Tibial nerve (tissue), 4 donors: ENCODE results near the gene MALAT1. TPM values are rescaled to one million over a fixed set of nuclear protein-coding genes. Genes with fewer than 3 reads are reported as not detected.

Source experiments
- DNase-seq, 2 donors: peaks; one replicate each; pipeline ENCODE4 v3.0.0-alpha.2; 2019; ENCODE audit warnings: low spot score in 2 of 2
- H3K27ac ChIP-seq, 4 donors: fragments of 200-600 bp; sonication (generic) in 3 of 4; one replicate each; pipeline ENCODE4 v1.5.1; 2017 to 2019; ENCODE audit warnings: mild to moderate bottlenecking in 1 of 4
- H3K27me3 ChIP-seq, 2 donors: fragments of 200-600 bp; sonication (generic) in 1 of 2; one replicate each; pipeline versions ENCODE4 v1.5.1 to v1.6.0; 2017 to 2019
- H3K36me3 ChIP-seq, 3 donors: fragments of 200-600 bp; sonication (generic); one replicate each; pipeline ENCODE4 v1.5.1; 2018 to 2019
- H3K4me1 ChIP-seq, 4 donors: fragments of 200-600 bp; sonication (generic) in 3 of 4; one replicate each; pipeline ENCODE4 v1.5.1; 2017 to 2019
- H3K4me3 ChIP-seq, 4 donors: fragments of 200-600 bp; sonication (generic) in 3 of 4; one replicate each; pipeline ENCODE4 v1.5.1; 2017 to 2019; ENCODE audit warnings: mild to moderate bottlenecking in 1 of 4, moderate library complexity in 1 of 4
- H3K9me3 ChIP-seq, 4 donors: fragments of 200-600 bp; sonication (generic) in 3 of 4; one replicate each; pipeline ENCODE4 v1.5.1; 2017 to 2019
- EP300 ChIP-seq, 2 donors: sonication (generic); formaldehyde crosslinking; IDR thresholded peaks; one replicate each; pipeline ENCODE4 v1.6.1; 2017; ENCODE audit warnings: antibody characterized with exemption in 2 of 2, mild to moderate bottlenecking in 1 of 2
- POLR2A ChIP-seq, 2 donors: fragments of 450-650 bp; IDR thresholded peaks; one replicate each; pipeline ENCODE4 v1.6.1; 2017; ENCODE audit warnings: antibody characterized with exemption in 2 of 2, mild to moderate bottlenecking in 2 of 2, moderate library complexity in 2 of 2
- WGBS, 2 donors: methylation state at CpG; one replicate each; pipeline ENCODE4 v1.1.5; 2018; 5-methylcytosine and 5-hydroxymethylcytosine counted together
- total RNA-seq, 4 donors: library from RNA; depleted of rRNA; stranded (reverse); fragments of >200 nt; gene quantifications; one replicate each; pipeline ENCODE4 v1.1.0, GENCODE V29; 2016
- TF ChIP-seq, protein P1 (sequence below), 5 experiments: fragments of 200-600 bp in 3 of 5; fragments of 450-650 bp in 2 of 5; sonication (generic) in 3 of 5; IDR thresholded peaks; one replicate each; pipeline ENCODE4 v1.5.1; 2016 to 2019; ENCODE audit warnings: antibody characterized with exemption in 5 of 5, mild to moderate bottlenecking in 3 of 5, moderate library complexity in 2 of 5

MALAT1 gene
- total RNA-seq, 4 donors from 2014 or later = 20,649 to 23,532 (median 22,230) TPM

DNA sequence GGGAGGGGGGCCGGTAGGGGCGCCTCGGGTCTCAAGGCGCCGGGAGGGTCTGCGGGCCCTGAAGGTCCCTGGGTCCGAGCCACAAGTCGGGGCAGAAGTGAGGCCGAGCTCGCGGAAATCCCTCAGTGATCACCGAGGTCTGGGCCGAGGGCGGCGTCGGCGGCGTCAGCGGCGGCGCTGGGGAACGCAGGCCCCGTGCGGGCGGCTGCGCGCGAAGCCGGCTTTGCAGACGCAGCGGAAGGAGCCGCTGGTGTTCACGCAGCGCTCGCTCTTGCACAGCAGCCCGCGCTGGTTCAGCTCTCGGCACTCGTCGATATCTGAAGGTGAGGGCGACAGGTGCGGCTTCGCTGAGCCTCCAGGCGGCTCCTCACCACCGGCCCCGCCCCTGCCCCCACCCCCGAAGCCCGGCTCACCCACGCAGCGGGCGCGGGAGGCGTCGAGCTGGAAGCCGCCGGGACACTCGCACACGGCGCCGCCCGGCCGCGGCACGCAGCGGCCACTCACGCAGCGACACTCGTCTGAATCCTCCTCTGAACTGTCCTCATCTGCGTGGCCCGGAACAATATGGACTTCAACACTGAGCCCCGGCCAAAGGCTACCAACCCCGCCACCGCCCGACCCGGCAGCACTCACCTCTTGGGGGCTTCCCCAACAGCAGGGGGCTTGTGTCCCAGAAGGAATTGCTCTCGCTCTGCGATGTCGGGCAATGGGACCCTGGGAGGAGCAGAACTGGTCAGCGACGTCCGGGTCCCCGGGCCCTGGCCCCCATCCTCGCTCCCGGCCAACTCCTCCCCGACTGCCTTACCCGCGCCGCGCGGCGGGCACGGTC, 40.3 kb downstream of the MALAT1 start:
- peak overlapping the region; percentile 35 to 62 (median 56) for H3K4me3 ChIP-seq
- peaks cover 0 to 73% (median 7%) of the 10 kb centered on the region in 3 donors for H3K36me3 ChIP-seq
- WGBS, 2 donors = 81 to 83% methylated on average over 37 to 71 of the region's 92 CpGs
- H3K9me3 ChIP-seq = no peaks in the 10 kb centered on the region
- no peak for DNase-seq
- H3K27ac ChIP-seq = peak overlapping the region; percentile 75 to 93 (median 88)
- peaks cover 0 to 52% (median 23%) of the 10 kb centered on the region in 4 donors for H3K4me1 ChIP-seq
- H3K27me3 ChIP-seq = no peaks in the 10 kb centered on the region
- TF ChIP-seq, protein P1, sequence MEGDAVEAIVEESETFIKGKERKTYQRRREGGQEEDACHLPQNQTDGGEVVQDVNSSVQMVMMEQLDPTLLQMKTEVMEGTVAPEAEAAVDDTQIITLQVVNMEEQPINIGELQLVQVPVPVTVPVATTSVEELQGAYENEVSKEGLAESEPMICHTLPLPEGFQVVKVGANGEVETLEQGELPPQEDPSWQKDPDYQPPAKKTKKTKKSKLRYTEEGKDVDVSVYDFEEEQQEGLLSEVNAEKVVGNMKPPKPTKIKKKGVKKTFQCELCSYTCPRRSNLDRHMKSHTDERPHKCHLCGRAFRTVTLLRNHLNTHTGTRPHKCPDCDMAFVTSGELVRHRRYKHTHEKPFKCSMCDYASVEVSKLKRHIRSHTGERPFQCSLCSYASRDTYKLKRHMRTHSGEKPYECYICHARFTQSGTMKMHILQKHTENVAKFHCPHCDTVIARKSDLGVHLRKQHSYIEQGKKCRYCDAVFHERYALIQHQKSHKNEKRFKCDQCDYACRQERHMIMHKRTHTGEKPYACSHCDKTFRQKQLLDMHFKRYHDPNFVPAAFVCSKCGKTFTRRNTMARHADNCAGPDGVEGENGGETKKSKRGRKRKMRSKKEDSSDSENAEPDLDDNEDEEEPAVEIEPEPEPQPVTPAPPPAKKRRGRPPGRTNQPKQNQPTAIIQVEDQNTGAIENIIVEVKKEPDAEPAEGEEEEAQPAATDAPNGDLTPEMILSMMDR (IDR thresholded peaks at IDR 0.05) = no peak
- TF ChIP-seq POLR2A (IDR thresholded peaks at IDR 0.05) (no peak), EP300 (IDR thresholded peaks at IDR 0.05) (no peak)

DNA sequence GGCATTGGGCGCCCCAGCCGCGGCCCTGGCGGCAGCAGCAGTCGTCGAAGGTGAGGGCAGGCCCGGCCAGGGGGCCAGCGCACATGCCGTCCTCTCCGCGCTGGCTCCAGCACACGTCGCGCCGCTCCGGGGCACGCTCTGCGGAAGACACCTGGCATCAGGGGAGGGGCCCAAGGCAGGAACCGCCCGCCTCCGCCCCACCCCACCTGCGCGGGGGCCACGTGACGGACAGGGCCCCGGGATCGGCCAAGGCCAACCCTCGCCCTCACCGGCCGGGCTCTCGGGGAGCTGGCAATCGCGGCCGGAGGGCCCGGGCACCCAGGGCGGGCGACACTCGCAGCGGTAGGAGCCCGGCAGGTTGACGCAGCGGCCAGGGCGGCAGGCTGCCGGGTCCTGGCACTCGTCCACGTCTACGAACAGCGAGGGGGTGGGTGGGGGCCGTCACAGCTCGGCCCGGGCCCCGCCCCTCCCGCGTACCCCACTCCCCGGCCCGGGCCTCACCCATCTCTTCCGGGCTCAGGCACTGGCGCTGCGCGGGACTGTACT, 41.0 kb downstream of the MALAT1 start:
- no peaks in the 10 kb centered on the region for H3K9me3 ChIP-seq
- WGBS, 2 donors = 21 to 24% methylated on average over 20 to 37 of the region's 60 CpGs
- H3K4me1 ChIP-seq = peaks cover 0 to 52% (median 23%) of the 10 kb centered on the region in 4 donors
- H3K36me3 ChIP-seq = peaks cover 0 to 73% (median 7%) of the 10 kb centered on the region in 3 donors
- TF ChIP-seq, protein P1 (IDR thresholded peaks at IDR 0.05) = peak in 2 of 5 experiments; percentile 54 to 71
- TF ChIP-seq EP300 (IDR thresholded peaks at IDR 0.05) = no peak
- peak overlapping the region; percentile 75 to 93 (median 88) for H3K27ac ChIP-seq
- no peaks in the 10 kb centered on the region for H3K27me3 ChIP-seq
- peak overlapping the region; percentile 35 to 62 (median 56) for H3K4me3 ChIP-seq
- DNase-seq = no peak

DNA sequence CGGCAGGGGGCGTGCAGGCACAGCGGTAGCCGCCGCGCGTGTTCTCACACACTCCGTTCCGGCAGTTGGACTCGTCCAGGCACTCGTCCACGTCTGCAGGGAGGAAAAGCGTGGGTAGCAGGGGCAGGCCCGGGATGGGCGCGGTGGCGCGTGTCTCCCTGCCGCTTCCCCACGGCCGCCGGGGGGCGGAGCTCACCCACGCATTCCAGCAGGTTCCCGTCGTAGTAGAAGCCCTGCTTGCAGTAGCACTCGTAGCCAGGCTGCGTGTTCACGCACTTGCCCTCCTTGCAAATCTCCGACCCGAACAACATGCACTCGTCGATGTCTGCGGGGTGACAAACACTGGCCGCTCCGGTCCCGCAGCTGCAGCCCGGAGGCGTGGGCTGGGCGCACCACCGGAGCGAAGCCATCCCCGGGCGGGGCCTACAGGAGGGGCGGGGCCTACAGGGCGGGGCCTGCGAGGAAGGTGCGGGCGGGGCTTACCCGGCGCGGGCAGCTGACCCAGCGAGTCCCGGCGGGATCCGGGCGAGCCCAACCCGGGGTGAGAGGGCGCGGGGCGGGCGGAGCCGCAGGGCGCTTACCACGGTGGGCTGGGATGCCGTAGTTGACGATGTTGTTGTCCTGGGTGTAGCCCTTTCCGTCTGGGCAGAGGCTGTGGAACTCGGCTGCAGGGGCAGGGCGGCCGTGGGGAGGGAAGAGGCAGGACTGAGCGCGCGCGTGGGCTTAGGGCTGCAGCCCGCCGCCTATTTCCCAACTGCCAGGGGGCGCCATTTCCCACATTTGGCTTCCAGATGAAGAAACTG, 41.6 kb downstream of the MALAT1 start:
- DNase-seq = peak; percentile 87 to 92
- TF ChIP-seq POLR2A (IDR thresholded peaks at IDR 0.05) (peak in 1 of 2 donors; percentile 61), EP300 (IDR thresholded peaks at IDR 0.05) (peak; percentile 73 to 79)
- TF ChIP-seq, protein P1 (IDR thresholded peaks at IDR 0.05) = peak; percentile 78 to 98 (median 86)
- H3K4me1 ChIP-seq = peaks cover 0 to 52% (median 23%) of the 10 kb centered on the region in 4 donors
- peak overlapping the region; percentile 75 to 93 (median 88) for H3K27ac ChIP-seq
- H3K9me3 ChIP-seq = no peaks in the 10 kb centered on the region
- peak overlapping the region; percentile 35 to 62 (median 56) for H3K4me3 ChIP-seq
- H3K36me3 ChIP-seq = peaks cover 0 to 73% (median 7%) of the 10 kb centered on the region in 3 donors
- WGBS, 2 donors = 0 to 1% methylated on average over 19 to 34 of the region's 78 CpGs
- H3K27me3 ChIP-seq = no peaks in the 10 kb centered on the region

DNA sequence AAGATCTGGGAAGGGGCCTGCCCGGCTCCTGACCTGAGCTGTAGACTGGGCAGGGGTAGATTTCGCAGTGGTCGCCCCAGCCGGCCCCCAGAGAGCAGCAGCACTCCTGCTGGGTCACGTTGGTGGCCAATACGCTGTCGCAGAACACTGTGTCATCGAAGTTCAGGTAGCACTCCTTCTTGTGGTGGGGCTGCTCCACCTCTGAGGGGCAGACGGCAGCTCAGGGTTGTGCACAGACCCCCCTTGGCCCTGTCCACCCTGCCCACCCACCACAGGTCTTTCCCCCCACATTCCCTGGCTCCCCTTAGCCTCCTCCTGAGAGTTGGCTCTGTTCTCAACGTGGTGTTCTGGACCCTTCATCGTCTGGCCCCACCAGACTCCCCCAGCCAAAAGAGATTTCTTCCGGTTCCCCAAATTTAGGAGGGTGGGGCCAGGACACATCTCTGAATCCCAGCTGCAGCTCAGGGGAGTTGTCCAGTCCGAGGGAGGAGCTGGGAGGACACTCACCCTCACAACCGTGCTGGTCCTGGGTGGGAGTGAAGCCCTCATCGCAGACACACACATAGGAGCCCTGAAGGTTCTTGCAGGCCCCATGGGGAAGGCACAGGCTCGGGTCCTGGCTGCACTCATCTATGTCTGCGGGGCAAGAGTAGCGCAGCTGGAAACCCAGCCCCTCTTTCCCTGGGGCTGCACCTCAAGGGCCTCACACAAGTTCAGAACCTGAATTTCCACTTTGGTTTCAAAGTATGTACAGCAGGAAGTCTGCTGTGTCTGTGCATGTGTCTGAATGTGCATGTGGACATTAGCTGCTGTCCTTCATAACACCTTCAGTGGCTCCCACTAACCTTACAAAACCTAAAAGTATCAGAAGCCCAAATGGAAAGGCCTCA, 42.5 kb downstream of the MALAT1 start:
- TF ChIP-seq POLR2A (IDR thresholded peaks at IDR 0.05) = no peak
- TF ChIP-seq, protein P1 (IDR thresholded peaks at IDR 0.05) = peak in 2 of 5 experiments; percentile 49 to 56
- no peak for TF ChIP-seq EP300 (IDR thresholded peaks at IDR 0.05)
- 35 to 61% methylated on average over 5 to 10 of the region's 18 CpGs for WGBS, 2 donors
- Histone ChIP-seq H3K36me3 (peaks cover 0 to 73% (median 7%) of the 10 kb centered on the region in 3 donors), H3K4me1 (peaks cover 0 to 54% (median 24%) of the 10 kb centered on the region in 4 donors), H3K27me3 (no peaks in the 10 kb centered on the region), H3K27ac (peak overlapping the region; percentile 75 to 93 (median 88)), H3K9me3 (no peaks in the 10 kb centered on the region), H3K4me3 (peak overlapping the region; percentile 35 to 62 (median 56))
- DNase-seq = no peak
